ENCODE data around the gene NUP54. TPM values are rescaled to one million over a fixed set of nuclear protein-coding genes. Genes with fewer than 3 reads are reported as not detected.

NUP54 gene
- total and polyA plus RNA-seq, 8 donors = 26.8 to 118 (median 88.5) TPM

DNA sequence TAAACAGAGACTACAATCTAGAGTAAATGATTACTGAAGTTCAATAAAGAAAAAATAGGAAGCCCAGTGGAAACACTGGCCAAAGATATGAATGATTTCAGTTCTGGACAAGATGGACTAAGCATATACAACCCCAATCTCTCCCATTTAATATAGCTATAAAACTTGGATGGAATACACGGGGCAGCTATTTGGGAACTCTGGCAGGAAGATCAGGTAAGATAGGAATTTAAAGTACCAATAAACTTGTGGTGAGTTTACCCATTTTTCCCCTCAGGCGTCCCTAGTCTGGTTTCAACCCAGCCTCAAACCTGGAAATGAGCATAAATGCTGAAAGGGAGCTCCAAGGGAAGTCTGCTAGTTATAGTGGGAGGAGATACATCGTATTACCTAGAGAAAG, 20.4 kb downstream of the NUP54 start:
- Histone ChIP-seq H3K9me3 (no peaks in the 10 kb centered on the region), H3K27ac (no peak overlapping the region), H3K4me3 (no peak overlapping the region), H3K4me1 (no peaks in the 10 kb centered on the region), H3K36me3 (peaks cover 0 to 60% of the 10 kb centered on the region in 2 donors), H3K27me3 (no peaks in the 10 kb centered on the region)
- ATAC-seq (no peak), DNase-seq (no peak)
- TF ChIP-seq CTCF (IDR thresholded peaks at IDR 0.05) = no peak
- intact Hi-C loops (cut with DNase I) = no loop called here

DNA sequence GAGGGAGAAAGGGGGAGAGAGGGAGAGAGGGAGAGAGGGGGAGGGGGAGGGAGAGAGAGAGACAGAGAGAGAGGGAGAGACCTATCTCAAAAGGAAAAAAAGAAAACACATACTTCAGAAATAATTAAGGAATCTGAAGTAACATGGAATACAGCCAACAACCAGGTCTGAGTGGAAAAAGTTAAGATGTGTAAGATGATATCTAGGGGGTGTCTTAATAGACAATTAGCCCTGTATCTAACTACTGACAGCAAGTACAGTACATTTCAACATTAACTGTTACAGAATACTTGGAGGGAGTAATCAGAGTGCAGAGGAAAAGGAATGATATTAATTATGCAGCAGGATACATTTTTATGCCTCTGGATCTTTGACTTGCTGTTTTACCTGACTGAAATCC, 22.4 kb downstream of the NUP54 start:
- ATAC-seq (no peak), DNase-seq (no peak)
- Histone ChIP-seq H3K4me3 (no peak overlapping the region), H3K36me3 (peaks cover 0 to 70% of the 10 kb centered on the region in 2 donors), H3K4me1 (no peaks in the 10 kb centered on the region), H3K27me3 (no peaks in the 10 kb centered on the region), H3K27ac (no peak overlapping the region), H3K9me3 (no peaks in the 10 kb centered on the region)
- intact Hi-C loops (cut with DNase I) = no loop called here
- no peak for TF ChIP-seq CTCF (IDR thresholded peaks at IDR 0.05)

GRCh38 chr4:76120199-76120598, 28.0 kb downstream of the NUP54 start:
- DNase-seq (no peak), ATAC-seq (no peak)
- Histone ChIP-seq H3K9me3 (no peaks in the 10 kb centered on the region), H3K4me3 (no peak overlapping the region), H3K36me3 (peaks cover 0 to 96% of the 10 kb centered on the region in 2 donors), H3K27me3 (no peaks in the 10 kb centered on the region), H3K27ac (no peak overlapping the region), H3K4me1 (no peaks in the 10 kb centered on the region)
- intact Hi-C loops (cut with DNase I) = no loop called here
- TF ChIP-seq CTCF (IDR thresholded peaks at IDR 0.05) = no peak

DNA sequence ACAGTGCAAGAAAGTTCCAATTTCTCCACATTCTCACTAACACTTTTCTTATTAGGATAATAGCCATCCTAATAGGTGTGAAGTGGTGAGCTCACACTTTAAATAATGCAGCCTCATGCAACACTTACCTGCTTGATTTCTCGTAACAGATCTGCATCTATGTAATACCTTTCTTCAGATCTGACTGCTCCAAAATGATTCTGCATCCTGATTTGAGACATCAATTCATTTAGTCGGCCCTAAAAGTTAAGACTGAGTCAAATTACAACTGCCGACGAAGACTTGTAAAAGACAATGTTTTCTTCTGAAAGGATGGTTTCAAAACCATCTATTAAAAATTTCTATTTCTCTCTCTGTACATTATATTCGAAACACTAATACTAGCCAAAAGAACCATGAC, 30.7 kb downstream of the NUP54 start:
- Histone ChIP-seq H3K9me3 (no peaks in the 10 kb centered on the region), H3K36me3 (peaks cover 0 to 94% of the 10 kb centered on the region in 2 donors), H3K4me1 (no peaks in the 10 kb centered on the region), H3K27ac (no peak overlapping the region), H3K4me3 (no peak overlapping the region), H3K27me3 (no peaks in the 10 kb centered on the region)
- ATAC-seq (no peak), DNase-seq (no peak)
- intact Hi-C loops (cut with DNase I) = no loop called here
- no peak for TF ChIP-seq CTCF (IDR thresholded peaks at IDR 0.05)

- Histone ChIP-seq H3K27ac (no peak overlapping the region), H3K4me1 (no peaks in the 10 kb centered on the region), H3K4me3 (no peak overlapping the region), H3K27me3 (no peaks in the 10 kb centered on the region), H3K36me3 (peaks cover 0 to 90% of the 10 kb centered on the region in 2 donors), H3K9me3 (no peaks in the 10 kb centered on the region)
- intact Hi-C loops (cut with DNase I) = no loop called here
- TF ChIP-seq CTCF (IDR thresholded peaks at IDR 0.05) = no peak
- no peak for ATAC-seq
- no peak for DNase-seq
These were observed 31.4 kb downstream of the NUP54 start for GRCh38 chr4:76116821-76117220.
